GM12878 (cell line): ENCODE data around the gene SLC37A1. TPM values are rescaled to one million over a fixed set of nuclear protein-coding genes. Genes with fewer than 3 reads are reported as not detected.

ENCODE experiments used
- ATAC-seq: fragments of 200-7000 bp; cut with Tn5 transposase; 3 replicates; pipeline ENCODE4 v1.9.1; 2020; ENCODE audit warnings: mild to moderate bottlenecking, moderate library complexity
- BruUV-seq: library from RNA; stranded (reverse); fragments of 400-500 nt; replicated peaks from 2 replicates; lab custom pipeline; 2021; lab: Mats Ljungman, UMichigan
- CTCF ChIA-PET: fragments of 300-600 bp; sonication (Branson Sonifier 250); formaldehyde crosslinking; extraction: SDS; loops from one replicate; lab custom pipeline; 2021; ENCODE audit warnings: inconsistent platforms; lab: Yijun Ruan, JAX
- POLR2A ChIA-PET: fragments of 350-600 bp; formaldehyde crosslinking; extraction: SDS; loops from one replicate; lab custom pipeline; 2021; ENCODE audit warnings: inconsistent platforms; lab: Charles Lee
- RAD21 ChIA-PET: fragments of 300-600 bp; sonication (Branson Sonifier 250); formaldehyde crosslinking; loops from one replicate; lab custom pipeline; 2023; ENCODE audit warnings: antibody characterized with exemption; ENCODE audit not compliant: unreplicated experiment; lab: Charles Lee
- SMC1A ChIA-PET: fragments of 300-600 bp; sonication (Branson Sonifier 250); formaldehyde crosslinking; loops from one replicate; lab custom pipeline; 2023; ENCODE audit not compliant: unreplicated experiment, uncharacterized antibody; lab: Charles Lee
- DNase-seq: peaks from one replicate; pipeline ENCODE4 v3.0.0-alpha.2; 2011; ENCODE audit warnings: low read depth, low spot score
- FAIRE-seq: peaks from 3 replicates; lab custom pipeline; 2011; peaks lifted over from hg19 to GRCh38; lab: Jason Lieb, UNC
- H2AFZ ChIP-seq: 2 replicates; pipeline ENCODE4 v1.6.0; 2011; ENCODE audit warnings: low read depth, low read length, control low read depth; ENCODE audit not compliant: control insufficient read depth
- H3K27ac ChIP-seq: 2 replicates; pipeline ENCODE4 v1.5.1; 2011; ENCODE audit warnings: control low read depth; ENCODE audit not compliant: control insufficient read depth, insufficient read depth
- H3K27me3 ChIP-seq, 2 experiments: replicated peaks in 1 of 2; 2 replicates each; pipeline versions ENCODE4 v1.6.0 to v1.6.1; 2011; ENCODE audit warnings: low read length in 1 of 2; ENCODE audit not compliant: control insufficient read depth in 2 of 2, insufficient read depth in 2 of 2
- H3K36me3 ChIP-seq, 2 experiments: 2 replicates each; pipeline ENCODE4 v1.5.1; 2011; ENCODE audit warnings: low read length in 1 of 2; ENCODE audit not compliant: control insufficient read depth in 2 of 2, insufficient read depth in 2 of 2
- H3K4me1 ChIP-seq: 2 replicates; pipeline ENCODE4 v1.6.1; 2011; ENCODE audit warnings: mild to moderate bottlenecking, low read length, moderate library complexity, mixed read lengths; ENCODE audit not compliant: control insufficient read depth, insufficient read depth
- H3K4me2 ChIP-seq: 2 replicates; pipeline ENCODE4 v1.6.0; 2011; ENCODE audit warnings: control low read depth; ENCODE audit not compliant: control insufficient read depth, insufficient read depth
- H3K4me3 ChIP-seq: fragments of 200-600 bp; sonication (generic); 2 replicates; pipeline ENCODE4 v1.5.1; 2016
- H3K79me2 ChIP-seq: 2 replicates; pipeline ENCODE4 v1.6.0; 2011; ENCODE audit warnings: low read length; ENCODE audit not compliant: control insufficient read depth, insufficient read depth
- H3K9ac ChIP-seq: 2 replicates; pipeline ENCODE4 v1.8.0; 2011; ENCODE audit warnings: low read length, control low read depth, mixed read lengths; ENCODE audit not compliant: control insufficient read depth, insufficient read depth
- H3K9me3 ChIP-seq: replicated peaks from 3 replicates; pipeline ENCODE4 v1.5.1; 2011; ENCODE audit warnings: mild to moderate bottlenecking, low read length; ENCODE audit not compliant: control insufficient read depth, insufficient read depth
- H4K20me1 ChIP-seq: 2 replicates; pipeline ENCODE4 v1.6.0; 2011; ENCODE audit not compliant: control insufficient read depth, insufficient read depth
- ASH2L ChIP-seq: fragments of 300-600, 200-600 bp; sonication (generic); IDR thresholded peaks from 2 replicates; pipeline ENCODE4 v1.6.1; 2017; ENCODE audit warnings: low read depth, mild to moderate bottlenecking, borderline replicate concordance
- GATAD2B ChIP-seq: fragments of 450-650 bp; conservative IDR thresholded peaks from 2 replicates; pipeline ENCODE4 v1.6.1; 2017; ENCODE audit warnings: low read depth, mild to moderate bottlenecking, moderate library complexity
- HDAC2 ChIP-seq: fragments of 200-600 bp; sonication (generic); IDR thresholded peaks from 2 replicates; pipeline ENCODE4 v1.6.1; 2017
- IKZF1 ChIP-seq: fragments of 450-650 bp; conservative IDR thresholded peaks from 2 replicates; pipeline ENCODE4 v1.6.1; 2017; ENCODE audit warnings: antibody characterized with exemption, mild to moderate bottlenecking
- KAT2A ChIP-seq: conservative IDR thresholded peaks from 2 replicates; pipeline ENCODE4 v1.6.1; 2011; ENCODE audit warnings: low read depth, low read length; ENCODE audit not compliant: control insufficient read depth
- NFYA ChIP-seq: IDR thresholded peaks from 2 replicates; pipeline ENCODE4 v1.6.1; 2011; ENCODE audit warnings: low read depth, mild to moderate bottlenecking, low read length, improper control_type of control experiment, borderline replicate concordance
- POLR2AphosphoS2 ChIP-seq: IDR thresholded peaks from 2 replicates; pipeline ENCODE4 v1.6.1; 2011; ENCODE audit warnings: low read depth, mild to moderate bottlenecking, low read length, improper control_type of control experiment, moderate library complexity
- RFX5 ChIP-seq: IDR thresholded peaks from 2 replicates; pipeline ENCODE4 v1.6.1; 2011; ENCODE audit warnings: low read depth, low read length, improper control_type of control experiment
- SMARCA5 ChIP-seq: fragments of 450-650 bp; IDR thresholded peaks from 2 replicates; pipeline ENCODE4 v1.6.1; 2017; ENCODE audit warnings: mild to moderate bottlenecking
- STAT3 ChIP-seq: IDR thresholded peaks from 2 replicates; pipeline ENCODE4 v1.6.1; 2011; ENCODE audit warnings: low read depth, low read length, improper control_type of control experiment
- WRNIP1 ChIP-seq: IDR thresholded peaks from 2 replicates; pipeline ENCODE4 v1.6.1; 2011; ENCODE audit warnings: low read depth, low read length, improper control_type of control experiment, borderline replicate concordance
- YBX1 ChIP-seq: fragments of 450-650 bp; IDR thresholded peaks from 2 replicates; pipeline ENCODE4 v1.6.1; 2016; ENCODE audit warnings: antibody characterized with exemption
- ZSCAN29 ChIP-seq: fragments of 450-650 bp; IDR thresholded peaks from 2 replicates; pipeline ENCODE4 v1.6.1; 2017; ENCODE audit warnings: mild to moderate bottlenecking, moderate library complexity
- WGBS: methylation state at CpG from one replicate; pipeline ENCODE4 v1.1.6; 2016; ENCODE audit warnings: low lambda C conversion rate; ENCODE audit not compliant: insufficient replicate concordance, insufficient coverage; ENCODE audit errors: missing lambda C conversion rate; 5-methylcytosine and 5-hydroxymethylcytosine counted together
- in situ Hi-C: fragments of 300-500 bp; cut with MboI; formaldehyde crosslinking; loops from 9 replicates; pipeline ENCODE4 v1.14.3; 2018; ENCODE audit warnings: mixed read lengths
- intact Hi-C: fragments of 100-400 bp; cut with micrococcal nuclease; formaldehyde crosslinking; loops from one replicate; pipeline ENCODE4 v1.14.2; 2022; ENCODE audit not compliant: unreplicated experiment
- polyA plus RNA-seq, 11 experiments: library from polyadenylated mRNA; depleted of rRNA in 4 of 11; unstranded in 6 of 11; stranded (reverse) in 5 of 11; fragments of >200 nt; fragmentation: Nextera tagmentation in 4 of 11; fragmentation: Illumina TruSeq in 1 of 11; extraction: Ambion mirVana in 4 of 11; extraction: Trizol in 1 of 11; gene quantifications; 1 replicate in 1 of 11; 2 replicates in 10 of 11; pipeline versions ENCODE4 v1.2.1 to v1.2.3, GENCODE V29; 2011 to 2016; ENCODE audit warnings: inconsistent platforms in 2 of 11, missing spikeins in 2 of 11, low read depth in 1 of 11
- total RNA-seq, 4 experiments: library from RNA; depleted of rRNA in 3 of 4; stranded (reverse); fragments of >200 nt in 3 of 4; fragmentation: Illumina TruSeq in 1 of 4; extraction: Trizol in 1 of 4; gene quantifications; 2 replicates each; pipeline versions ENCODE4 v1.2.1 to v1.2.3, GENCODE V29; 2013 to 2021
- TF ChIP-seq, protein P1 (sequence below): IDR thresholded peaks from 2 replicates; pipeline ENCODE4 v1.6.1; 2012; ENCODE audit warnings: low read length, inconsistent platforms
- TF ChIP-seq, protein P2 (sequence below): IDR thresholded peaks from 2 replicates; pipeline ENCODE4 v1.6.1; 2012; ENCODE audit warnings: low read depth, low read length, improper control_type of control experiment
- TF ChIP-seq, protein P3 (sequence below): fragments of 150-350 bp; IDR thresholded peaks from 2 replicates; pipeline ENCODE4 v1.6.1; 2014; ENCODE audit warnings: mild to moderate bottlenecking, low read depth, low read length

The SLC37A1 gene
- total and polyA plus RNA-seq, 10 of the 15 experiments (the other 5 are each of a cell fraction or from before 2014, with no cell fraction given), result 1.1 to 35.5 (median 24.4) TPM

- Histone ChIP-seq H3K4me2 (peak overlapping the region; percentile 17), H3K27ac (peak overlapping the region; percentile 23; the same call in 1 of the 2 replicates), H4K20me1 (no peaks in the 10 kb centered on the region), H2AFZ (no peak overlapping the region), H3K27me3 (no peaks in the 10 kb centered on the region), H3K4me1 (peaks cover 52% of the 10 kb centered on the region), H3K9ac (no peak overlapping the region), H3K9me3 (no peaks in the 10 kb centered on the region), H3K36me3 (no peaks in the 10 kb centered on the region), H3K4me3 (no peak overlapping the region), H3K79me2 (no peaks in the 10 kb centered on the region)
- DNase-seq (no peak), FAIRE-seq (no peak), ATAC-seq (no peak)
- SMC1A ChIA-PET, result interaction anchor here (0.6 to 12.0 kb wide), 16 partner anchors 9 to 183 kb away, joined by 3 to 268 read pairs (median 6); partner anchors contain the start of gene SLC37A1
- in situ Hi-C loops (no loop called here), intact Hi-C loops (loop anchor here (10.0 kb wide), 1 partner anchor 234 kb away; no protein-coding TSS in a partner anchor)
- no peak for TF ChIP-seq SMARCA5
- TF ChIP-seq, protein P1, sequence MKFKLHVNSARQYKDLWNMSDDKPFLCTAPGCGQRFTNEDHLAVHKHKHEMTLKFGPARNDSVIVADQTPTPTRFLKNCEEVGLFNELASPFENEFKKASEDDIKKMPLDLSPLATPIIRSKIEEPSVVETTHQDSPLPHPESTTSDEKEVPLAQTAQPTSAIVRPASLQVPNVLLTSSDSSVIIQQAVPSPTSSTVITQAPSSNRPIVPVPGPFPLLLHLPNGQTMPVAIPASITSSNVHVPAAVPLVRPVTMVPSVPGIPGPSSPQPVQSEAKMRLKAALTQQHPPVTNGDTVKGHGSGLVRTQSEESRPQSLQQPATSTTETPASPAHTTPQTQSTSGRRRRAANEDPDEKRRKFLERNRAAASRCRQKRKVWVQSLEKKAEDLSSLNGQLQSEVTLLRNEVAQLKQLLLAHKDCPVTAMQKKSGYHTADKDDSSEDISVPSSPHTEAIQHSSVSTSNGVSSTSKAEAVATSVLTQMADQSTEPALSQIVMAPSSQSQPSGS, result no peak
- no peak for TF ChIP-seq NFYA
- TF ChIP-seq YBX1, result no peak
- TF ChIP-seq, protein P2, sequence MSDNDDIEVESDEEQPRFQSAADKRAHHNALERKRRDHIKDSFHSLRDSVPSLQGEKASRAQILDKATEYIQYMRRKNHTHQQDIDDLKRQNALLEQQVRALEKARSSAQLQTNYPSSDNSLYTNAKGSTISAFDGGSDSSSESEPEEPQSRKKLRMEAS, result no peak
- no peak for TF ChIP-seq STAT3
- no peak for TF ChIP-seq POLR2AphosphoS2
- no peak for TF ChIP-seq ZSCAN29
- no peak for TF ChIP-seq GATAD2B
- TF ChIP-seq HDAC2, result no peak
- TF ChIP-seq, protein P3, sequence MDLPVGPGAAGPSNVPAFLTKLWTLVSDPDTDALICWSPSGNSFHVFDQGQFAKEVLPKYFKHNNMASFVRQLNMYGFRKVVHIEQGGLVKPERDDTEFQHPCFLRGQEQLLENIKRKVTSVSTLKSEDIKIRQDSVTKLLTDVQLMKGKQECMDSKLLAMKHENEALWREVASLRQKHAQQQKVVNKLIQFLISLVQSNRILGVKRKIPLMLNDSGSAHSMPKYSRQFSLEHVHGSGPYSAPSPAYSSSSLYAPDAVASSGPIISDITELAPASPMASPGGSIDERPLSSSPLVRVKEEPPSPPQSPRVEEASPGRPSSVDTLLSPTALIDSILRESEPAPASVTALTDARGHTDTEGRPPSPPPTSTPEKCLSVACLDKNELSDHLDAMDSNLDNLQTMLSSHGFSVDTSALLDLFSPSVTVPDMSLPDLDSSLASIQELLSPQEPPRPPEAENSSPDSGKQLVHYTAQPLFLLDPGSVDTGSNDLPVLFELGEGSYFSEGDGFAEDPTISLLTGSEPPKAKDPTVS, result no peak
- no peak for TF ChIP-seq ASH2L
- no peak for TF ChIP-seq KAT2A
- TF ChIP-seq WRNIP1, result no peak
- TF ChIP-seq IKZF1, result no peak
- no peak for TF ChIP-seq RFX5
- CTCF ChIA-PET, result interaction anchor here (0.8 to 7.8 kb wide), 8 partner anchors 10 to 157 kb away, joined by 3 to 168 read pairs (median 10); no protein-coding TSS in a partner anchor
- 87% methylated on average over 6 of the region's 6 CpGs for WGBS
- RAD21 ChIA-PET, result interaction anchor here (0.8 to 7.2 kb wide), 12 partner anchors 9 to 235 kb away, joined by 3 to 146 read pairs (median 6); partner anchors contain the start of genes RSPH1 and SLC37A1
- POLR2A ChIA-PET, result interaction anchor here (0.6 to 3.9 kb wide), 7 partner anchors 9 to 66 kb away, joined by 4 to 36 read pairs (median 7); partner anchors contain the start of gene SLC37A1
- no TSS peak for BruUV-seq
These were observed 45.0 kb upstream of the SLC37A1 start for GRCh38 chr21:42468491-42469131.
